Neural progenitor cell (in vitro differentiated cells): ENCODE measurements around the gene RSU1.

ENCODE experiments used
- EZH2 ChIP-seq: fragments of 200-600 bp; sonication (generic); IDR thresholded peaks from 2 replicates; pipeline ENCODE4 v1.6.1; 2017; ENCODE audit warnings: antibody characterized with exemption, mild to moderate bottlenecking, moderate library complexity
- EZH2phosphoT487 ChIP-seq: fragments of 200-600 bp; sonication (generic); IDR thresholded peaks from 2 replicates; pipeline ENCODE4 v1.6.1; 2017; ENCODE audit warnings: antibody characterized with exemption
- TF ChIP-seq, protein P1 (sequence below): fragments of 200-600 bp; sonication (generic); IDR thresholded peaks from 2 replicates; pipeline ENCODE4 v1.5.1; 2017; ENCODE audit warnings: antibody characterized with exemption, mild to moderate bottlenecking

DNA sequence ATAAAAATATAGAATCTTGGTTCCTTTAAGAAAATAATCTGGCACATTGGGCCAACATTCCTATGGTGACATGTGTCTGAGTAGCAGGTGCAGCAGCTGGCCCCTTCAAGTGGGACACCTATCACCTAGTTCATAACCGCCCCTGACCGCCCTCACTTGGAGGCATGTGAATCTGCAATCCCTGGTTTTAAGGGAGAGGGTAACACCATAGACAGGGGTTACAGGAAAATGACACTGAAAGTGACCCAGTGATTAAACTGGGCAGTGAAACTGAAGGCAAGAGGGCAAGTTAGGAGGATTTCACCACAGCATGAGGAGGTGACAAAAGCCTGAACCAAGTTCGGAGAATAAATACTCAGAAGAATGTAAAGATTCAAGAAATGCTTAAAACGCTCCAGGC is 1.1 kb downstream of the RSU1 start:
- TF ChIP-seq, protein P1, sequence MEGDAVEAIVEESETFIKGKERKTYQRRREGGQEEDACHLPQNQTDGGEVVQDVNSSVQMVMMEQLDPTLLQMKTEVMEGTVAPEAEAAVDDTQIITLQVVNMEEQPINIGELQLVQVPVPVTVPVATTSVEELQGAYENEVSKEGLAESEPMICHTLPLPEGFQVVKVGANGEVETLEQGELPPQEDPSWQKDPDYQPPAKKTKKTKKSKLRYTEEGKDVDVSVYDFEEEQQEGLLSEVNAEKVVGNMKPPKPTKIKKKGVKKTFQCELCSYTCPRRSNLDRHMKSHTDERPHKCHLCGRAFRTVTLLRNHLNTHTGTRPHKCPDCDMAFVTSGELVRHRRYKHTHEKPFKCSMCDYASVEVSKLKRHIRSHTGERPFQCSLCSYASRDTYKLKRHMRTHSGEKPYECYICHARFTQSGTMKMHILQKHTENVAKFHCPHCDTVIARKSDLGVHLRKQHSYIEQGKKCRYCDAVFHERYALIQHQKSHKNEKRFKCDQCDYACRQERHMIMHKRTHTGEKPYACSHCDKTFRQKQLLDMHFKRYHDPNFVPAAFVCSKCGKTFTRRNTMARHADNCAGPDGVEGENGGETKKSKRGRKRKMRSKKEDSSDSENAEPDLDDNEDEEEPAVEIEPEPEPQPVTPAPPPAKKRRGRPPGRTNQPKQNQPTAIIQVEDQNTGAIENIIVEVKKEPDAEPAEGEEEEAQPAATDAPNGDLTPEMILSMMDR, result no peak
- TF ChIP-seq EZH2phosphoT487, result no peak
- TF ChIP-seq EZH2, result no peak
